ENCODE data around the gene RSL1D1.
"Not testable (repeated sequence)": the region's sequence is repeated elsewhere in the genome, so short reads cannot be mapped to it uniquely, and the experiment has no call there.

RSL1D1 gene

DNA sequence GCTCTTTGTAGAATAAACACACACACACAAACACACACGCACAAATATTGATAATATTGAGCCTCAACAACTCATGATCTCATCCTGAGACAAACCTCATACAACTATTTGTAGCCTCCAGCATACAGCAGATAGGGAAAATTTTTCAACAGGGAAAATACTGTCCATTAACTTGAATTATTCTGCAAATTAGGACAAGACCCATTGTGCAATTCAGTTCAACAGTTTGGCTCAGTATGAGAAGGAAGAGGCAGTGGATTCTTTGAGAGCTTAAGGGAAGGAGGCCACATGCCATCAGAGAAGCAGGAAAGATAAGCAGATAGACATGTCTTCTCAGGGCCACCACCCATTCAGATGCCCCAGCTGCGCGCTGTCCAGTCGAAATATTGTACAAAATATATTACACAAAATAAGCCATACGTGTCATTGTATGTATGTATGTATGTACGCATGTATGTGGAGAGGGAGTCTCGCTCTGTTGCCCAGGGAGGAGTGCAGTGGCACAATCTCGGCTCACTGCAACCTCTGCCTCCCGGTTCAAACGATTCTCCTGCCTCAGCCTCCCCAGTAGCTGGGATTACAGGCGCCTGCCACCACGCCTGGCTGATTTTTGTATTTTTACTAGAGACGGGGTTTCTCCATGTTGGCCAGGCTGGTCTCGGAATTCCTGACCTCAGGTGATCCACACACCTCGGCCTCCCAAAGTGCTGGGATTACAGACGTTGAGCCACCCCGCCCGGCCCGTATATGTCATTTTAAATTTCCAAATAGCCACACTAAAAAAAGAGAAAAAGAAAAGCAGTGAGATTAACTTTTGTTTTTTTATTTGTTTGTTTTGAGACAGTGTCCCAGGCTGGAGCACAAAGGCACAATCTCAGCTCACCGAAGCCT, 56.1 kb downstream of the RSL1D1 start:
- TF ChIP-seq, protein P1, sequence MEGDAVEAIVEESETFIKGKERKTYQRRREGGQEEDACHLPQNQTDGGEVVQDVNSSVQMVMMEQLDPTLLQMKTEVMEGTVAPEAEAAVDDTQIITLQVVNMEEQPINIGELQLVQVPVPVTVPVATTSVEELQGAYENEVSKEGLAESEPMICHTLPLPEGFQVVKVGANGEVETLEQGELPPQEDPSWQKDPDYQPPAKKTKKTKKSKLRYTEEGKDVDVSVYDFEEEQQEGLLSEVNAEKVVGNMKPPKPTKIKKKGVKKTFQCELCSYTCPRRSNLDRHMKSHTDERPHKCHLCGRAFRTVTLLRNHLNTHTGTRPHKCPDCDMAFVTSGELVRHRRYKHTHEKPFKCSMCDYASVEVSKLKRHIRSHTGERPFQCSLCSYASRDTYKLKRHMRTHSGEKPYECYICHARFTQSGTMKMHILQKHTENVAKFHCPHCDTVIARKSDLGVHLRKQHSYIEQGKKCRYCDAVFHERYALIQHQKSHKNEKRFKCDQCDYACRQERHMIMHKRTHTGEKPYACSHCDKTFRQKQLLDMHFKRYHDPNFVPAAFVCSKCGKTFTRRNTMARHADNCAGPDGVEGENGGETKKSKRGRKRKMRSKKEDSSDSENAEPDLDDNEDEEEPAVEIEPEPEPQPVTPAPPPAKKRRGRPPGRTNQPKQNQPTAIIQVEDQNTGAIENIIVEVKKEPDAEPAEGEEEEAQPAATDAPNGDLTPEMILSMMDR (IDR thresholded peaks at IDR 0.05; ENCODE audit: control insufficient read depth, insufficient read depth, low read depth, low read length, missing control alignments), result no peak
- peak overlapping the region; percentile 96 for H3K4me3 ChIP-seq (ENCODE audit: control insufficient read depth, low read depth, low read length)
- no peak for DNase-seq (ENCODE audit: low read depth)

DNA sequence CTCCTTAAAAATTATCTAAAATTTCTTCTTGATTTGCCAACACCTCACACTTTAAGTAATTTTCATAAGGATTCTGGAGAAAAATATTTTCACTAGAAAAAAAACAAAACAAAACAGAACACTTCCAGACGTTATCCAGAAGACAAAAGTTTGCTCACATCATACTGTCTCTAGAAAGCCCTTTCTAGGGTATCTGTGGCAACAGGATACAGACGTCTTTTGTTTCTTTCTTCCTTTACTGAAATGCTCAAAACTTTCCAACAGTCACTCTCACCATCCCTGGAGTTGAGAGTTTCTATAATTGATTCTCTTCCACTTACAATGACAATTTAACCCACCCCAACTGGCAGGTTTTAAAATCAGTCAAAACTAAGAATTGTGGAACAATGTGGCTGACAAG, 56.9 kb downstream of the RSL1D1 start:
- TF ChIP-seq, protein P1 (IDR thresholded peaks at IDR 0.05; ENCODE audit: control insufficient read depth, insufficient read depth, low read depth, low read length, missing control alignments), result no peak
- no peak for DNase-seq (ENCODE audit: low read depth)
- no peak overlapping the region for H3K4me3 ChIP-seq (ENCODE audit: control insufficient read depth, low read depth, low read length)

DNA sequence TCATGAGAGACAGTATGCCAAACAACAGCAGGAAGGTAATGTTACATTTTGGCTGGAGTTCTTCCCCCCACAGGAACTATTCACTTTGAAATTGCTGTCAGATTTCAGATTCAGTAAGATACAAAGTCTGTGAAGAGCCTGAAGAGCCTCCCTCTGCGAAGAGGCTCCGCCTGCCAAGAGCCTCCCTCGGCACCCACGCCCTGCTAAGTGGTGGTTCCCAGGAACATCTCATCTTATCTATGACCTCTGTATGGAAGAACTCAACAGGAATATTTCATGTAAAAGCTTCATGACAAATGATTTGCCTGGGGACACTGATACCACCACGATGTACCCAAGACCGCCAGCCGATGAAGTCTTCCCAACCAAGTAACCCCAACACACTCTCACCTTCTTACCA, 57.5 kb downstream of the RSL1D1 start:
- no peak overlapping the region for H3K4me3 ChIP-seq (ENCODE audit: control insufficient read depth, low read depth, low read length)
- DNase-seq (ENCODE audit: low read depth), result no peak
- TF ChIP-seq, protein P1 (IDR thresholded peaks at IDR 0.05; ENCODE audit: control insufficient read depth, insufficient read depth, low read depth, low read length, missing control alignments), result no peak

DNA sequence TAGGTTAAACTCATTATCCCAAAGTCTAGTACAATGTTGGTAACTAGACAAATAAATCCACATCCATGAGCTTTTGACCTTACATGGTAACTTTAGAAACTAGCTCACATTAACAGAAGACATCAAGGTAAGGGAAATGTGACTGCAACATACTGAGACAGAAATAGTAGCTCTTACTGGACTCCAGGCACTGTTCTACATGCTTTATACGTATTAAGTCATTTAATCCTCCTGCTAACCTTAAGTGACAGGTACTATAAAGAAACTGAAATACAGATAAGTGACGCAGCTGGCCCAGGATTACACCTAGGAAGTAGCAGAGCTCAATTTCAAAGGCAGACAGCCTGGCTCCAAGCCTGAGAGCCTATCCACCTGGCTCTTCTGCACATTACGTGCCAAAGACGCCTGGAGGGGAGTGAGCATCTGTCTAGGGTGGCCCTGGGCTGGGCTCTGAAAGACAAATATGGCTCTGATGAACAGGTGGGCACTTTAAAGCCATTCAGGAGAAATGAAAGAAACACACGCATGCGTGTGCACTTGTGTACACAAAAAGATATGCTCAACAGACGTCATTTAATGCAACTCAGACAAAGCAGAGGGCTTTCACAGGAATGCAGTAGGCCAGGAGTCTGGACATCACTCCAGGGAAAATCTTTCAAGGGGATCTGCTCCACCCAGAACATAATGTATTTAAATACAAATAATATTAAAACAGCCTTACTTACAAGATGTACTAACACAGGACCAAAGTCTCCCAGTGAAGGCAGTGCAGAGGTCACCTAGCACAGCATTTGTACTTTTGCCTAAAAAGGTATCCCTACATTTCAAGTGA, 58.7 kb downstream of the RSL1D1 start:
- no peak overlapping the region for H3K4me3 ChIP-seq (ENCODE audit: control insufficient read depth, low read depth, low read length)
- TF ChIP-seq, protein P1 (IDR thresholded peaks at IDR 0.05; ENCODE audit: control insufficient read depth, insufficient read depth, low read depth, low read length, missing control alignments), result no peak
- no peak for DNase-seq (ENCODE audit: low read depth)

DNA sequence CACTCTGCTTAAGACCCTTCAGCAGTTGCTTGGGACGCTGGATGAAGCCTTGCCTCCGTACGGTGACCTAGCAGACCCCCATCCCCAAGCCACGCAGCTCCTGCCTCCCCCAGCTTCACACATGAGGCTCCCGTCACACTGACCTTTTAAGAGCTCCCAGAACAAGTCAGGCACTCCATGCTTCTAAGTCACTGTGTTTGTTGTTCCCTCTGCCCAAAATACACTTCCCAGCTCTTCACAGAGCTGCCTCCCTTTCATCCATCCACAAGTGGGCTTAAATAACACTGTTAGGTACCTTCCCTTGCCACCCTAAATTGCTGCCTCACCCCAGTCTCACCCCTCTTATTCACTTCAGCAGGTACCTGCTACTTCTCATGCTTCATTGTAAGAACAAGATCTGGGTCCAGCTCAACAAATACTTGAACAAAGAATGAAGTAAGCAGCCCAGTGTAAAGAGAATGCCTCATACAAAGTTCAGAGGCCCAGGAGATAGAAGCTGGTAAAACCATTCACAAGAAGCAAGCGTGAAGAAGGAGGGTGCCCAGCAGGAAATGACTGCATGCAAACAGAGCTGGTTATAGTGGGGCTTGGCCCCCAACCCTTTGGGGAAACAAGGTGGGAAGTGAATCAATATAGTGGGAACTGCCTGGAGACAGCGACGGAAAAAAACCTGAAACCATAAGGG, 60.1 kb downstream of the RSL1D1 start:
- TF ChIP-seq, protein P1 (IDR thresholded peaks at IDR 0.05; ENCODE audit: control insufficient read depth, insufficient read depth, low read depth, low read length, missing control alignments), result no peak
- DNase-seq (ENCODE audit: low read depth), result no peak
- no peak overlapping the region for H3K4me3 ChIP-seq (ENCODE audit: control insufficient read depth, low read depth, low read length)

DNA sequence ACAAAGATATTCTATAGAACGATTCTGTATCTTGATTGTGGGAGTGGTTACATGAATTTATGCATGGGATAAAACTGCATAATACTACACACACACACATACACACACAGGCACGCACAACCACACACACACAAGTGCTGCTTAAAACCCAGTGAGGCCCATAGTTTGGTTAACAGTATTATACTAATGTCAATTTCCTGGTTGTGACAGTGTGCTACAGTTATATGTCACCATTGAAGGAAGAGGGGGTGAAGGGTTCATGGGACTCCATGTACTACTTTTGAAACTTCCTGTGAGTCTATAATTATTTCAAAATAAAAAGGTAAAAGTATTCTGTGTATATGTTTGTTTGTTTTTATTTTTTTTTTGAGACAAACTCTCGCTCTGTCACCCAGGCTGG, 62.4 kb downstream of the RSL1D1 start:
- DNase-seq (ENCODE audit: low read depth), result no peak
- TF ChIP-seq, protein P1 (IDR thresholded peaks at IDR 0.05; ENCODE audit: control insufficient read depth, insufficient read depth, low read depth, low read length, missing control alignments), result no peak
- H3K4me3 ChIP-seq (ENCODE audit: control insufficient read depth, low read depth, low read length), result no peak overlapping the region

DNA sequence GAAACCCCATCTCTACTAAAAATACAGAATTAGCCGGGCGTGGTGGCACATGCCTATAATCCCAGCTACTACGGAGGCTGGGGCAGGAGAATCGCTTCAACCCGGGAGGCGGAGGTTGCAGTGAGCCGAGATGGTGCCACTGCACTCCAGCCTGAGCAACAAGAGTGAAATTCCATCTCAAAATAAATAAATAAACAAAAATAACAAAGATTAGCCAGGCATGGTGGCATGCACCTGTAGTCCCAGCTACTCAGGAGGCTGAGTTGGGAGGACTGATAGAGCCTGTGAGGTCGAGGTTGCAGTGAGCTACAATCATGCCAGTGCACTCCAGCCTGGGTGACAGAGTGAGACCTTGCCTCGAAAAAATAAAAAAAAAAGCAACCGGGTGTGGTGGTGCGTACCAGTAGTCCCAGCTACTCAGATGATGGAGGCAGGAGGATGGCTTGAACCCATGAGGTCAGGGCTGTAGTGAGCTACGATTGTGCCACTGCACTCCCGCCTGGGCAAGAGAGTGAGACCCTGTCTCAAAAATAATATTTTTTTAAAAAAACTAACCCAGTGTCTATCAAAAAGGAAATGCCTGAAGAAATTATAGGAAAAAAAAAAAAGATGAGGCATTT, 66.3 kb downstream of the RSL1D1 start:
- not testable (repeated sequence) for H3K4me3 ChIP-seq (ENCODE audit: control insufficient read depth, low read depth, low read length); DNase-seq (ENCODE audit: low read depth)

DNA sequence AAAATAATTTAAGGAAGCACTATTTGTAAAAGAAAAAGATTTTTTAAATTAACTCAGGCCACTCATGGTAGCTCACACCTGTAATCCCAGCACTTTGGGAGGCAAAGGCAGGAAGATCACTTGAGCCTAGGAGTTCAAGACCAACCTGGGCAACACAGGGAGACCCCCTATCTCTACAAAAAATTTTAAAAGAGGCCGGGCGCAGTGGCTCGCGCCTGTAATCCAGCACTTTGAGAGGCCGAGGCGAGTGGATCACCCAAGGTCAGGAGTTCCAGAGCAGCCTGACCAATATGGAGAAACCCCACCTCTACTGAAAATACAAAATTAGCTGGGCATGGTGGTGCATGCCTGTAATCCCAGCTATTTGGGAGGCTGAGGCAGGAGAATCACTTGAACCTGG, 67.0 kb downstream of the RSL1D1 start:
- H3K4me3 ChIP-seq (ENCODE audit: control insufficient read depth, low read depth, low read length), result not testable (repeated sequence)

More for the DNA sequence above, 67.0 kb downstream of the RSL1D1 start:
- not testable (repeated sequence) for DNase-seq (ENCODE audit: low read depth)

Data from AG09309 (cell line).